Panc1 (cell line): ENCODE data around the gene CPEB1.

Experiments
- TF ChIP-seq, protein P1 (sequence below): fragments of 450-650 bp; IDR thresholded peaks from 2 replicates; pipeline ENCODE4 v1.5.1; 2017; ENCODE audit warnings: mild to moderate bottlenecking
- TF ChIP-seq, protein P2 (sequence below), 2 experiments: IDR thresholded peaks; 2 replicates each; pipeline ENCODE4 v1.6.1; 2011 to 2012; ENCODE audit warnings: low read depth in 2 of 2, control low read depth in 1 of 2, low read length in 1 of 2, mild to moderate bottlenecking in 1 of 2, moderate library complexity in 1 of 2; ENCODE audit not compliant: insufficient read depth in 1 of 2

DNA sequence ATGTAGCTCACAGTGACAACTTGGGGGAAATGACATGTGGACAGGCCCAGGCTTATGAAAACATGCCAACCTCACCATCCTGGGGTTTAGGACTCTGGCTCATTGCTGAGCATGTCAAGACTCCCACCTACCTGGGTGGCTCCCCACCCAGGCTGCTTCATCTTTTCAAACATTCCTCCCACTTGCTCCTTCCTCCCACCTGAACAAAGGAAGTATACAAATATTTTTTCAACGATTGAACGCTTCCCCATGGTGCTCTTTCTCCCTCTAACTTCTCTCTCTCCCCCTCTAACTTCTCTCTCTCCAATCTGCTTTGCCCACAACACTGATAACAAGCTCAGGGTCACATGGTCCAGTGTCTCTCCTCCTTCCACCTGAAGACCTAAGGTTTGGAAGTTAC is 27.7 kb upstream of the CPEB1 start:
- TF ChIP-seq, protein P1, sequence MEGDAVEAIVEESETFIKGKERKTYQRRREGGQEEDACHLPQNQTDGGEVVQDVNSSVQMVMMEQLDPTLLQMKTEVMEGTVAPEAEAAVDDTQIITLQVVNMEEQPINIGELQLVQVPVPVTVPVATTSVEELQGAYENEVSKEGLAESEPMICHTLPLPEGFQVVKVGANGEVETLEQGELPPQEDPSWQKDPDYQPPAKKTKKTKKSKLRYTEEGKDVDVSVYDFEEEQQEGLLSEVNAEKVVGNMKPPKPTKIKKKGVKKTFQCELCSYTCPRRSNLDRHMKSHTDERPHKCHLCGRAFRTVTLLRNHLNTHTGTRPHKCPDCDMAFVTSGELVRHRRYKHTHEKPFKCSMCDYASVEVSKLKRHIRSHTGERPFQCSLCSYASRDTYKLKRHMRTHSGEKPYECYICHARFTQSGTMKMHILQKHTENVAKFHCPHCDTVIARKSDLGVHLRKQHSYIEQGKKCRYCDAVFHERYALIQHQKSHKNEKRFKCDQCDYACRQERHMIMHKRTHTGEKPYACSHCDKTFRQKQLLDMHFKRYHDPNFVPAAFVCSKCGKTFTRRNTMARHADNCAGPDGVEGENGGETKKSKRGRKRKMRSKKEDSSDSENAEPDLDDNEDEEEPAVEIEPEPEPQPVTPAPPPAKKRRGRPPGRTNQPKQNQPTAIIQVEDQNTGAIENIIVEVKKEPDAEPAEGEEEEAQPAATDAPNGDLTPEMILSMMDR = no peak
- TF ChIP-seq, protein P2, sequence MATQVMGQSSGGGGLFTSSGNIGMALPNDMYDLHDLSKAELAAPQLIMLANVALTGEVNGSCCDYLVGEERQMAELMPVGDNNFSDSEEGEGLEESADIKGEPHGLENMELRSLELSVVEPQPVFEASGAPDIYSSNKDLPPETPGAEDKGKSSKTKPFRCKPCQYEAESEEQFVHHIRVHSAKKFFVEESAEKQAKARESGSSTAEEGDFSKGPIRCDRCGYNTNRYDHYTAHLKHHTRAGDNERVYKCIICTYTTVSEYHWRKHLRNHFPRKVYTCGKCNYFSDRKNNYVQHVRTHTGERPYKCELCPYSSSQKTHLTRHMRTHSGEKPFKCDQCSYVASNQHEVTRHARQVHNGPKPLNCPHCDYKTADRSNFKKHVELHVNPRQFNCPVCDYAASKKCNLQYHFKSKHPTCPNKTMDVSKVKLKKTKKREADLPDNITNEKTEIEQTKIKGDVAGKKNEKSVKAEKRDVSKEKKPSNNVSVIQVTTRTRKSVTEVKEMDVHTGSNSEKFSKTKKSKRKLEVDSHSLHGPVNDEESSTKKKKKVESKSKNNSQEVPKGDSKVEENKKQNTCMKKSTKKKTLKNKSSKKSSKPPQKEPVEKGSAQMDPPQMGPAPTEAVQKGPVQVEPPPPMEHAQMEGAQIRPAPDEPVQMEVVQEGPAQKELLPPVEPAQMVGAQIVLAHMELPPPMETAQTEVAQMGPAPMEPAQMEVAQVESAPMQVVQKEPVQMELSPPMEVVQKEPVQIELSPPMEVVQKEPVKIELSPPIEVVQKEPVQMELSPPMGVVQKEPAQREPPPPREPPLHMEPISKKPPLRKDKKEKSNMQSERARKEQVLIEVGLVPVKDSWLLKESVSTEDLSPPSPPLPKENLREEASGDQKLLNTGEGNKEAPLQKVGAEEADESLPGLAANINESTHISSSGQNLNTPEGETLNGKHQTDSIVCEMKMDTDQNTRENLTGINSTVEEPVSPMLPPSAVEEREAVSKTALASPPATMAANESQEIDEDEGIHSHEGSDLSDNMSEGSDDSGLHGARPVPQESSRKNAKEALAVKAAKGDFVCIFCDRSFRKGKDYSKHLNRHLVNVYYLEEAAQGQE (IDR thresholded peaks at IDR 0.05; ENCODE audit: insufficient read depth in 1 of 2, low read depth in 2 of 2, low read length in 1 of 2) = no peak
